Peyer's patch (tissue), 4 donors: ENCODE data around the gene VAMP4. TPM values are rescaled to one million over a fixed set of nuclear protein-coding genes. Genes with fewer than 3 reads are reported as not detected.
"Not testable (repeated sequence)": the region's sequence is repeated elsewhere in the genome, so short reads cannot be mapped to it uniquely, and the experiment has no call there.

ENCODE experiments used
- DNase-seq, 3 donors: peaks; one replicate each; pipeline ENCODE4 v3.0.0-alpha.2; 2017 to 2019
- H3K27ac ChIP-seq, 4 donors: fragments of 200-600 bp; sonication (generic); one replicate each; pipeline ENCODE4 v1.5.1; 2016 to 2019
- H3K27me3 ChIP-seq, 2 donors: fragments of 200-600 bp; sonication (generic); one replicate each; pipeline ENCODE4 v1.5.1; 2019
- H3K36me3 ChIP-seq, 3 donors: fragments of 200-600 bp; sonication (generic); one replicate each; pipeline ENCODE4 v1.5.1; 2016 to 2019
- H3K4me1 ChIP-seq, 4 donors: fragments of 200-600 bp; sonication (generic); one replicate each; pipeline ENCODE4 v1.5.1; 2016 to 2019
- H3K4me3 ChIP-seq, 4 donors: fragments of 200-600 bp; sonication (generic); 1 replicate in 3 of 4; 2 replicates in 1 of 4; pipeline ENCODE4 v1.5.1; 2016 to 2019; ENCODE audit warnings: mild to moderate bottlenecking in 1 of 4
- H3K9me3 ChIP-seq, 4 donors: fragments of 200-600 bp; sonication (generic); one replicate each; pipeline ENCODE4 v1.5.1; 2016 to 2019; ENCODE audit warnings: mild to moderate bottlenecking in 1 of 4
- POLR2A ChIP-seq, 2 donors: fragments of 450-650 bp; IDR thresholded peaks; one replicate each; pipeline ENCODE4 v1.5.1; 2017; ENCODE audit warnings: antibody characterized with exemption in 2 of 2, mild to moderate bottlenecking in 2 of 2, moderate library complexity in 2 of 2
- total RNA-seq, 4 donors: library from RNA; depleted of rRNA; stranded (reverse); fragments of >200 nt; gene quantifications; one replicate each; pipeline ENCODE4 v1.1.0, GENCODE V29; 2016
- TF ChIP-seq, protein P1 (sequence below), 6 experiments: fragments of 450-650 bp in 4 of 6; fragments of 200-600 bp in 2 of 6; sonication (generic) in 1 of 6; IDR thresholded peaks; one replicate each; pipeline ENCODE4 v1.5.1; 2017 to 2019; ENCODE audit warnings: antibody characterized with exemption in 6 of 6, mild to moderate bottlenecking in 3 of 6, moderate library complexity in 1 of 6

The VAMP4 gene
- total RNA-seq, 4 donors from 2014 or later = 8.0 to 12.1 (median 10.3) TPM

DNA sequence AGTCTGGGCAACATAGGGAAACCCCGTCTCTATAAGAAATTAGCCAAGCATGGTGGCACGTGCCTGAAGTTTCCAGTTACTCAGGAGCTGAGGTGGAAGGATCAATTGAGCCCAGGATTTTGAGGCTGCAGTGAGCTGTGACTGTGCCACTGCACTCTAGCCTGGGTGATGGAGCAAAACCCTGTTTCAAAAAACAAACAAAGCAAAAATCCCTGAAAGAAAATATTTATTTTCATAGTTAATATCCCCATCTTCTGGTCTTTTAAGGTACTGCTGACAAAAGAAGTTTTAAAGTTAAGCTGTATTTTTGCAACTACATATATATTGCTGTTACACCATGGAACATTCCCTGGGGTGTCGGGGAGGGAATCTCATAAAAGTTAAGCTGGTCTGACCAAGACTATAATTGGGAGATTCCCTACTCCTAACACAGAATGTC, 26.0 kb downstream of the VAMP4 start:
- no peak for DNase-seq
- no peaks in the 10 kb centered on the region for H3K9me3 ChIP-seq

DNA sequence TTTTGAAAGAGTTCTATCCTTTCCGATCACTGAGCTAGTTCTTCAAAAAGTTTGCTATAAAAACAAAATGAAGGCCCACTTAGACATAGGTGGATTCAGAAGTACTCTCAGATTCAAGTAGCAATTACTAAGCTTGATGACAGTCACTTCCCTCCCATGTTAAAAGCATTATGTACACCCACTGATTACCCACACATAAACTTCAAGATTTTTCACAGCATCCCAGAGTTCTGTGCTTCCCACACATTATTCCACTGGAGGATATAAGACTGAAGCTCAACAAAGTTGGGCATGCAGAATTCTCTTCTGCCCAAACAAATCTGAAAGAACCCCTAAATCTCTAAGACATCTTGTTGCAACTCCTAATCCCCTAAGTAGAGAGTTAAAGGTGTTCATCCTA, 29.5 kb downstream of the VAMP4 start:
- no peak for TF ChIP-seq POLR2A (IDR thresholded peaks at IDR 0.05)
- no peak overlapping the region for H3K27ac ChIP-seq
- no peak overlapping the region for H3K4me3 ChIP-seq
- H3K36me3 ChIP-seq = peaks cover 0 to 13% (median 0%) of the 10 kb centered on the region in 3 donors
- DNase-seq = no peak
- no peaks in the 10 kb centered on the region for H3K4me1 ChIP-seq
- no peaks in the 10 kb centered on the region for H3K27me3 ChIP-seq
- no peaks in the 10 kb centered on the region for H3K9me3 ChIP-seq

More for the DNA sequence above, 26.0 kb downstream of the VAMP4 start:
- TF ChIP-seq, protein P1, sequence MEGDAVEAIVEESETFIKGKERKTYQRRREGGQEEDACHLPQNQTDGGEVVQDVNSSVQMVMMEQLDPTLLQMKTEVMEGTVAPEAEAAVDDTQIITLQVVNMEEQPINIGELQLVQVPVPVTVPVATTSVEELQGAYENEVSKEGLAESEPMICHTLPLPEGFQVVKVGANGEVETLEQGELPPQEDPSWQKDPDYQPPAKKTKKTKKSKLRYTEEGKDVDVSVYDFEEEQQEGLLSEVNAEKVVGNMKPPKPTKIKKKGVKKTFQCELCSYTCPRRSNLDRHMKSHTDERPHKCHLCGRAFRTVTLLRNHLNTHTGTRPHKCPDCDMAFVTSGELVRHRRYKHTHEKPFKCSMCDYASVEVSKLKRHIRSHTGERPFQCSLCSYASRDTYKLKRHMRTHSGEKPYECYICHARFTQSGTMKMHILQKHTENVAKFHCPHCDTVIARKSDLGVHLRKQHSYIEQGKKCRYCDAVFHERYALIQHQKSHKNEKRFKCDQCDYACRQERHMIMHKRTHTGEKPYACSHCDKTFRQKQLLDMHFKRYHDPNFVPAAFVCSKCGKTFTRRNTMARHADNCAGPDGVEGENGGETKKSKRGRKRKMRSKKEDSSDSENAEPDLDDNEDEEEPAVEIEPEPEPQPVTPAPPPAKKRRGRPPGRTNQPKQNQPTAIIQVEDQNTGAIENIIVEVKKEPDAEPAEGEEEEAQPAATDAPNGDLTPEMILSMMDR (IDR thresholded peaks at IDR 0.05) = peak in 5 of 6 experiments; percentile 18 to 38 (median 33)
- TF ChIP-seq POLR2A (IDR thresholded peaks at IDR 0.05) = no peak
- H3K27me3 ChIP-seq = no peaks in the 10 kb centered on the region
- no peaks in the 10 kb centered on the region for H3K4me1 ChIP-seq
- no peak overlapping the region for H3K27ac ChIP-seq
- no peak overlapping the region for H3K4me3 ChIP-seq
- no peaks in the 10 kb centered on the region for H3K36me3 ChIP-seq

DNA sequence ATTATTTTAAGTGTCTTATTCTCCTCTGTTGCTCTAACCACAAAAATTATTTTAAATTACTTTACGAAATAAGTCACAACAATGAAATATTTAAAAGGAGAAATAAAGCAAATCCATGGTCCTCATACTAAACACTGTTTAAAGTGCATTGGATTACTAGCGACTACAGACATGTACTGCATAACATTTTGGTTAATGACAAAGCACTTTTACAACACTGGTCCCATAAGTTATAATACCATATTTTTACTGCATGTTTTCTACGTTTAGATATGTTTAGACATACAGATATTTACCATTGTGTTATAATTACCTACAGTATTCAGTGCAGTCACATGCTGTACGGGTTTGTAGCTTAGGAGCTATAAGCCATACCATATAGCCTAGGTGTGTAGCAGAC, 30.2 kb downstream of the VAMP4 start:
- H3K36me3 ChIP-seq = peaks cover 0 to 19% (median 0%) of the 10 kb centered on the region in 3 donors

DNA sequence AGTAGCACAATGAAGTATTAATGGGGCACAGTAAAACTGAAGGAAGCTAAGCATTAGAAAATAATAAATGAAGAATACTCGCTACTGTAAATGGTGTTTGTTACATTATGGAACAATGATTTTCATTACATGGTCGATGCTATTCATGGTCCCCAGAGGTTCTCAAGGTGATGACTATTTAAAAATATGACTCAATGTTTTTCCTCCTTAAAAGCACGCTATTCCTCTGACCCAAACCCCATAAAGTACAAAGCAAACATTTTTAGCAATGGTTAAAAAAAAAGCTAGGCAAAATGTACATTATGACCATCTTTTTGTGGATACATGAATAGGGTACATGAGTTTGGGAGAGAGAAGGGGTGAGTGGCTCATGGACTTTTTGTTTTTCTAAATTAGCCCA, 34.3 kb downstream of the VAMP4 start:
- Histone ChIP-seq H3K27ac (no peak overlapping the region), H3K27me3 (no peaks in the 10 kb centered on the region), H3K36me3 (peaks cover 0 to 19% (median 0%) of the 10 kb centered on the region in 3 donors), H3K4me3 (no peak overlapping the region), H3K4me1 (no peaks in the 10 kb centered on the region), H3K9me3 (no peaks in the 10 kb centered on the region)
- DNase-seq = no peak
- TF ChIP-seq, protein P1 (IDR thresholded peaks at IDR 0.05) = no peak
- no peak for TF ChIP-seq POLR2A (IDR thresholded peaks at IDR 0.05)

More for the DNA sequence above, 30.2 kb downstream of the VAMP4 start:
- no peaks in the 10 kb centered on the region for H3K27me3 ChIP-seq
- no peak overlapping the region for H3K4me3 ChIP-seq
- H3K9me3 ChIP-seq = no peaks in the 10 kb centered on the region
- H3K4me1 ChIP-seq = no peaks in the 10 kb centered on the region
- TF ChIP-seq POLR2A (IDR thresholded peaks at IDR 0.05) = no peak
- TF ChIP-seq, protein P1 (IDR thresholded peaks at IDR 0.05) = no peak
- H3K27ac ChIP-seq = no peak overlapping the region
- DNase-seq = no peak

DNA sequence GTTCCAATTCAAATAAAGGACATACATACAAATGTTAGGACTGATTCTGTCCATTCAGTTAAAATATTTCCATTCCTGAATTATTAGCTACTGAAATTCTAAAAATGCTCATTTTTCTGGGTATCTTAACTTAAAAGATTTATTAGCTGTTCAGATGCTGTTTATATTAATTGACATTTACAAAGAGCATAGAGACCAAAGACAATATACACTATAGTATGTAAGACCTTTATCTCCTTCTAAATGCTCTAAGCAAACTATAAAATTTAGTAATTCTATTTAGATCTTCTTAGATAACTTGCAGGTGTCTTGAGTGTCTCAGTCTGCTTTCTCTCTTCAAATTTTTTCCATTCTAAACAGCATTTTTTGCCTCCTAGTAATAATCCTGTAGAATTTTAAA, 39.3 kb downstream of the VAMP4 start:
- H3K4me1 ChIP-seq = no peaks in the 10 kb centered on the region
- peaks cover 0 to 18% (median 0%) of the 10 kb centered on the region in 3 donors for H3K36me3 ChIP-seq
- TF ChIP-seq POLR2A (IDR thresholded peaks at IDR 0.05) = no peak
- TF ChIP-seq, protein P1 (IDR thresholded peaks at IDR 0.05) = no peak
- DNase-seq = no peak
- no peaks in the 10 kb centered on the region for H3K27me3 ChIP-seq
- H3K27ac ChIP-seq = no peak overlapping the region
- H3K4me3 ChIP-seq = no peak overlapping the region
- H3K9me3 ChIP-seq = no peaks in the 10 kb centered on the region

DNA sequence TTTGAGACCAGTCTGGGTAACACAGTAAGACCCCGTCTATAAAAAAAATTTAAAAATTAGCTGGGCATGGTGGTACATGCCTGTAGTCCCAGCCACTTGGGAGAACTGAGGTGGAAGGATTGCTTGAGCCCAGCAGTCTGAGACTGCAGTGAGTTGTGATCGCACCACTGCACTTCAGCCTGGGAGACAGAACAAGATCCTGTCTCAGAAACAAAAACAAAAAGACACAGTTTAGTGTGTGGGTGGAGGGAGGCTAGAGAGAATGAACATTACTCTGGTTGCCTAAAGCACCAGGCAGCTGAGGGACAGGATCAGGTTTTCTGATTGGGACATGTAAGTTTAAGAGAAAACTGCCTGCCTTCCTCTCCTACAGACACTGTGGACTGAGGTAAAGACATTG, 42.3 kb downstream of the VAMP4 start:
- H3K36me3 ChIP-seq = peaks cover 0 to 9% (median 0%) of the 10 kb centered on the region in 3 donors
- no peaks in the 10 kb centered on the region for H3K4me1 ChIP-seq
- no peaks in the 10 kb centered on the region for H3K9me3 ChIP-seq
- TF ChIP-seq POLR2A (IDR thresholded peaks at IDR 0.05) = no peak
- TF ChIP-seq, protein P1 (IDR thresholded peaks at IDR 0.05) = no peak
- no peak overlapping the region for H3K4me3 ChIP-seq
- no peaks in the 10 kb centered on the region for H3K27me3 ChIP-seq
- DNase-seq = no peak
- no peak overlapping the region for H3K27ac ChIP-seq

DNA sequence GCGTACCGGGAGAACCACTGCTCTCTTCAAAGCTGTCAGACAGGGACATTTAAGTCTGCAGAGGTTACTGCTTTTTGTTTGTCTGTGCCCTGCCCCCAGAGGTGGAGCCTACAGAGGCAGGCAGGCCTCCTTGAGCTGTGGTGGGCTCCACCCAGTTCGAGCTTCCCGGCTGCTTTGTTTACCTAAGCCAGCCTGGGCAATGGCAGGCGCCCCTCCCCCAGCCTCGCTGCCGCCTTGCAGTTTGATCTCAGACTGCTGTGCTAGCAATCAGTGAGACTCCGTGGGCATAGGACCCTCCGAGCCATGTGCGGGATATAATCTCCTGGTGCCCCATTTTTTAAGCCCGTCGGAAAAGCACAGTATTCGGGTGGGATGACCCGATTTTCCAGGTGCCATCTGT, 46.1 kb downstream of the VAMP4 start:
- not testable (repeated sequence) for H3K27ac ChIP-seq, H3K4me3 ChIP-seq, H3K36me3 ChIP-seq, H3K4me1 ChIP-seq, DNase-seq, H3K27me3 ChIP-seq, H3K9me3 ChIP-seq

DNA sequence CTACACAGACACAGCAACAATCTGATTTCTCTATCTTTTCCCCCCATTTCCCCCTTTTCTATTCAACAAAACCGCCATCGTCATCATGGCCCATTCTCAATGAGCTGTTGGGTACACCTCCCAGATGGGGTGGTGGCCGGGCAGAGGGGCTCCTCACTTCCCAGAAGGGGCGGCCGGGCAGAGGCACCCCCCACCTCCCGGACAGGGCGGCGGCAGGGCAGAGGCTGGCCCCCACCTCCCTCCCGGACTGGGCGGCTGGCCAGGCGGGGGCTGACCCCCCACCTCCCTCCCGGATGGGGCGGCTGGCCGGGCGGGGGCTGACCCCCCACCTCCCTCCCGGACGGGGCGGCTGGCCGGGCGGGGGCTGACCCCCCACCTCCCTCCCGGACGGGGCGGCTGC, 48.3 kb downstream of the VAMP4 start:
- H3K4me3 ChIP-seq, H3K27ac ChIP-seq, DNase-seq, H3K27me3 ChIP-seq, H3K9me3 ChIP-seq, H3K4me1 ChIP-seq, H3K36me3 ChIP-seq: not testable (repeated sequence)
